Middle frontal gyrus (tissue), 1 donor: Measurements from ENCODE around the gene AP1S3.

Experiments used
- DNase-seq: peaks from one replicate; pipeline ENCODE4 v3.0.0-alpha.2; 2015; ENCODE audit warnings: low spot score; ENCODE audit errors: extremely low spot score

AP1S3 gene

GRCh38 chr2:223760838-223761502 is 76.4 kb downstream of the AP1S3 start:
- no peak for DNase-seq

- no peak for DNase-seq
Observed at GRCh38 chr2:223759569-223760430, 77.6 kb downstream of the AP1S3 start.

- no peak for DNase-seq
Observed at GRCh38 chr2:223758131-223758840, 79.1 kb downstream of the AP1S3 start.

GRCh38 chr2:223753940-223754339 is 83.4 kb downstream of the AP1S3 start:
- DNase-seq, result no peak

GRCh38 chr2:223751012-223751411 is 86.4 kb downstream of the AP1S3 start:
- DNase-seq, result no peak

- DNase-seq, result no peak
Observed at GRCh38 chr2:223747392-223748042, 89.9 kb downstream of the AP1S3 start.

- DNase-seq, result no peak
Observed at GRCh38 chr2:223746611-223747010, 90.8 kb downstream of the AP1S3 start.

GRCh38 chr2:223744580-223744979 is 92.8 kb downstream of the AP1S3 start:
- DNase-seq, result no peak

GRCh38 chr2:223740679-223741078 is 96.7 kb downstream of the AP1S3 start:
- DNase-seq, result no peak

- DNase-seq, result no peak
Observed at GRCh38 chr2:223737207-223737606, 100.2 kb downstream of the AP1S3 start.

- DNase-seq, result no peak
Observed at GRCh38 chr2:223736488-223736887, 100.9 kb downstream of the AP1S3 start.

- DNase-seq, result no peak
Observed at GRCh38 chr2:223735659-223736244, 101.6 kb downstream of the AP1S3 start.

- no peak for DNase-seq
Observed at GRCh38 chr2:223735035-223735640, 102.2 kb downstream of the AP1S3 start.

GRCh38 chr2:223734346-223734745 is 103.0 kb downstream of the AP1S3 start:
- DNase-seq, result no peak

GRCh38 chr2:223732346-223732745 is 105.0 kb downstream of the AP1S3 start:
- DNase-seq, result no peak

GRCh38 chr2:223731503-223731902 is 105.9 kb downstream of the AP1S3 start:
- no peak for DNase-seq

GRCh38 chr2:223729781-223730180 is 107.6 kb downstream of the AP1S3 start:
- DNase-seq, result no peak

GRCh38 chr2:223727562-223727961 is 109.8 kb downstream of the AP1S3 start:
- no peak for DNase-seq

- no peak for DNase-seq
Observed at GRCh38 chr2:223725986-223726970, 111.1 kb downstream of the AP1S3 start.

- DNase-seq, result peak; percentile 66
Observed at GRCh38 chr2:223725494-223725893, 111.9 kb downstream of the AP1S3 start.
